DMS153 treated with DMSO at 0.1 percent for 48 hours (cell line): ENCODE measurements around the gene TNS1.
"Not testable (repeated sequence)": the region's sequence is repeated elsewhere in the genome, so short reads cannot be mapped to it uniquely, and the experiment has no call there.

Experiments
- DNase-seq: peaks from one replicate; lab custom pipeline; 2025; ENCODE audit not compliant: unreplicated experiment; lab: John Stamatoyannopoulos, UW

Gene TNS1

GRCh38 chr2:217822296-217823252, 180.2 kb downstream of the TNS1 start:
- DNase-seq = no peak

GRCh38 chr2:217821536-217822147, 181.2 kb downstream of the TNS1 start:
- no peak for DNase-seq

- no peak for DNase-seq
Observed at GRCh38 chr2:217820904-217821303, 181.9 kb downstream of the TNS1 start.

GRCh38 chr2:217820091-217820819, 182.5 kb downstream of the TNS1 start:
- DNase-seq = no peak

GRCh38 chr2:217818293-217818850, 184.4 kb downstream of the TNS1 start:
- no peak for DNase-seq

- no peak for DNase-seq
Observed at GRCh38 chr2:217817466-217818292, 185.1 kb downstream of the TNS1 start.

GRCh38 chr2:217816396-217816869, 186.4 kb downstream of the TNS1 start:
- no peak for DNase-seq

- DNase-seq = no peak
Observed at GRCh38 chr2:217813828-217814227, 189.0 kb downstream of the TNS1 start.

- DNase-seq = no peak
Observed at GRCh38 chr2:217812170-217812569, 190.6 kb downstream of the TNS1 start.

- DNase-seq = no peak
Observed at GRCh38 chr2:217810260-217810659, 192.5 kb downstream of the TNS1 start.

- no peak for DNase-seq
Observed at GRCh38 chr2:217809736-217810135, 193.1 kb downstream of the TNS1 start.

GRCh38 chr2:217808967-217809366, 193.8 kb downstream of the TNS1 start:
- not testable (repeated sequence) for DNase-seq

- no peak for DNase-seq
Observed at GRCh38 chr2:217808326-217808725, 194.5 kb downstream of the TNS1 start.

- DNase-seq = no peak
Observed at GRCh38 chr2:217807753-217808152, 195.0 kb downstream of the TNS1 start.

GRCh38 chr2:217807025-217807424, 195.8 kb downstream of the TNS1 start:
- no peak for DNase-seq

GRCh38 chr2:217806482-217806765, 196.4 kb downstream of the TNS1 start:
- no peak for DNase-seq

- DNase-seq = no peak
Observed at GRCh38 chr2:217805668-217806481, 196.9 kb downstream of the TNS1 start.

GRCh38 chr2:217804791-217805667, 197.8 kb downstream of the TNS1 start:
- DNase-seq = no peak

- no peak for DNase-seq
Observed at GRCh38 chr2:217804338-217804737, 198.5 kb downstream of the TNS1 start.
